GM18508 (cell line): ENCODE measurements around the gene EDAR.

Source experiments
- ATAC-seq: cut with Tn5 transposase; IDR thresholded peaks from one replicate; pipeline ENCODE4 v1.9.1; 2021; ENCODE audit warnings: moderate number of reproducible peaks; ENCODE audit not compliant: insufficient read depth, unreplicated experiment

EDAR gene

GRCh38 chr2:109005686-109006204 is 16.7 kb upstream of the EDAR start:
- ATAC-seq, result no peak

DNA sequence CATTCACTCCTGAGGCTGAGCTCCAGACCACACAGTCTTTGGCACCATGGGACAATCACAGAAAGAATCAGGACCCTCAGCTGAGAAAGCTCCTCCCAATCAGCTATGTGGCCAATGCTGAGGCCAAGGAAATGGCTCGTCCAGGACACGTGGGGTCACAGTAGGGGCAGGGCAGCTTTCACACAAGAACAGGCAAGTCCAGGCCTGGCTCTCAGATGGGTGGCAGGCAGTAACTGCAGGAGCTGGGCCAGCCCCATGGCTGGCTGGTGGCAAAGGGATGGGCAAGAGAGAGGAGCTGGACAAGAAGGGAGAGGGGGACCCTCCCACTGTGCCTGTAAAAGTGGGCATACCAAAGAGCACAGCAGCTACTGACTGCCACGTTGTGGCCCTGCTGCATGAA is 12.2 kb upstream of the EDAR start:
- no peak for ATAC-seq

DNA sequence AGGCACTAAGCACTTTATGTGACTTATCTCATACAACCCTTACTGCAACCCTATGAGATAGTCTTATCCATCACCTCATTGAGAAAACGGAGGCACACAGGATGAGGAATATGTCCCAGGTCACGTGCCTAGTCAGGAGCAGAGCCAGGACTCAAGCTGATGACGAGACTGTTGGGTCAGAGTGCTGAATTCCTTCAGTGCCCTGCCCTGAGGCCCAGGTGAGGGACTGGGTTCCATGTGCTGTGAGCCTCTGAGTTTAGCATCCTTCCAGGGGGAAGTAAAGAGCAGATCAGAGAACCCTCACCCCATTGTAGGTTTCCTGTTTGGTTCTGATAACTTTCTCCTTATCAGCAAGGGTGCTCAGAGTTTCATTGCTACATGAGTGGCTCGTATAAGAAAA is 11.7 kb upstream of the EDAR start:
- ATAC-seq, result no peak

GRCh38 chr2:108998911-108999310 is 9.9 kb upstream of the EDAR start:
- ATAC-seq, result no peak

GRCh38 chr2:108994178-108994577 is 5.2 kb upstream of the EDAR start:
- no peak for ATAC-seq

- ATAC-seq, result no peak
Measured at GRCh38 chr2:108993095-108993937, 4.3 kb upstream of the EDAR start.

DNA sequence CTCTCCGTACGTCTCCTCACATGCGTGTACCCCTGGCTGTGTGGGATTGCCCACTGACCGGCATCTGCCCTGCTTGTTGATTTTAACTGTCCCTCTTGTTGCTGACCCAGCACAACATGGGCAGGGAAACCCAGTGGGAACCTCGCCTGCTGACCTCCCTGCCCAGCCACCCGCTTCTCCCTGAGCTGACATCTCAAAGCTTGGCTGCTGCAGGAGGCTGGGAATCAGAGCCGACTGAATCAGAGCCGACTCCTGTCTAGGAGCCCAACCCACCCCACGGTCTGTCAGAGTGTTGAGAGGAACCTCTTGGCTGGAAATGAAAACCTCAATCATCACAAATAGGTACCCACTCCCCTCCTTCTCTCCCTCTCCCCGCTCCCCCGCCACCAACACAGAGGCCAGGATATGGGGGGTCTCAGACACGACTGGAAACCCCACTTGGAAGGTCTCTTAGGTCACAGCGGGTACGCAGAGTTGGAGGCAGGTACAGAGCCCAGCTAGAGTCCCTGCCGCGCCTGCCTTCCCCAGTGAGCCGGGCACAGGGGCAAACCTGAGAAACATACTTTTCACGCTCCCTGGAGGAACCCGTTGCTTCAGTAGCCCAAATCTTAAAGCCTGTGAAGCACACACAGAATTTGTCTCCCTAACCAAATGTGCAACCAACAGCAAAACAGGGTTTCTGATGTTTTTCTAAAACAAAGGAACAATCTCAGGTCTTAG is 784 bp downstream of the EDAR start:
- ATAC-seq, result no peak

DNA sequence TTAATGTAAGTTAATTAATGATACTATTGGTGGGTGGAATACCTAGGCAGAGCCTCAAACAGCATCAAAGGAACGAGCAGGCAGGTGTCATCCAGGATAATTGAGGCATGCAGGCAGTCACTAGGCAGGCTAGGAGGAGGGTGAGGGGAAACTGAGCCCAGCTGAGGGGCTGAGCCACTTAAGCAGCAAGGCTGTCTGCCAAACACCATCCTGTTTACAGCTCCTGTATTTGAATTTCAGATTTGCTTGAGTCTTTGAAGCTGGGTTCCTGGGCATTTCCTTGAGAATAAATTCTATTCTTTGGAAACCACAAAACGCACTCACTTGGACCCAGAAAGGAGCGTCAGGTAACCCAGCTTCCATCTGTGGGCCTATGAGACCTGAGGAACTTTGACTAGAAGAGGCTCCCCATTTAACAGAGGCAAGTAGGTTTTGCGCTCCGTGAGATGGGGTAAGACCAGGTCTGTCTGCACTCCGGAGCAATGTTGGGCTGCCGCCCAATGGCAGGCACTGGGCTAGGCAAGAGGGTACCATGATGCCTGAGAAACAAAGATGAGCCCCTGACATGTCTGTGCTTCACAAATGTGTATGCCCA is 2.0 kb downstream of the EDAR start:
- no peak for ATAC-seq

DNA sequence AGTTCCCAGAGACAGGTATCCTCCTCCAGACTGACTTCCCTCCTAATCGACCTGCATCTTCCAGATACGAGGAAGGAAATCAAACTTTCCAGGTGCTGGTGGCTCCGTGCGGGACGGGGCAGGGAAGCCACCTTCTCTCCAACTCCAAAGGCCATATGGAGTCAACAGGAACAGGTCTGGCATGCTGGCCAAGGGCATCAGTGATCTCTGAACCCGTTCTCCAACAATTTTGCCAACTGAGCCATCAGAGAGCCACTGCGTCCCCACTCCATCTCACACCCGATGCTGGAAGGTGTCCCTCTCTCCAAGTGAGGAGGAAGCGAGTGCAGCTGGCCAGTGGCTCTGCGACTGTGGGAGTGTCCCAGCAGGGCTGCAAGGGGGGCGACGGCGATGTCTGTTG is 5.4 kb downstream of the EDAR start:
- no peak for ATAC-seq

- ATAC-seq, result no peak
Measured at GRCh38 chr2:108983061-108983460, 6.0 kb downstream of the EDAR start.

- ATAC-seq, result no peak
Measured at GRCh38 chr2:108982259-108982679, 6.8 kb downstream of the EDAR start.

DNA sequence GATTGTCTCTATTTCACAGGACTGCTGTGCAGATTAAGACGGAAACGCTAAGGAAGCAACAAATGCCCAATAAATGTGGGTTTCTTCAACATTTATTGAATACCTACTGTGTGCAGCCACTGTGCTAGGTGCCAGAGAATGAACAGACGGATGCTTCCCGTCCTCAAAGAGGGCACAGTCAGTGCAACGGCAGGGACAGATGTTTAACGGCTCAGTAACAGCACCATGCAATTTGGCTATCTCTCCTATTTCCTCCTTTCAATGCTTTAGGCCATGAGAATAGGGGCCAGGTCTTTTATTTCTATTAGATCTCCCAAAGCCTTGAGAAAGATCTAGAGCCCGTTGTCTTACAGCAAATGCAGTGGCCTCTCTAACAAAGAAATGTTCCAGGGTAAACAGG is 7.2 kb downstream of the EDAR start:
- no peak for ATAC-seq

DNA sequence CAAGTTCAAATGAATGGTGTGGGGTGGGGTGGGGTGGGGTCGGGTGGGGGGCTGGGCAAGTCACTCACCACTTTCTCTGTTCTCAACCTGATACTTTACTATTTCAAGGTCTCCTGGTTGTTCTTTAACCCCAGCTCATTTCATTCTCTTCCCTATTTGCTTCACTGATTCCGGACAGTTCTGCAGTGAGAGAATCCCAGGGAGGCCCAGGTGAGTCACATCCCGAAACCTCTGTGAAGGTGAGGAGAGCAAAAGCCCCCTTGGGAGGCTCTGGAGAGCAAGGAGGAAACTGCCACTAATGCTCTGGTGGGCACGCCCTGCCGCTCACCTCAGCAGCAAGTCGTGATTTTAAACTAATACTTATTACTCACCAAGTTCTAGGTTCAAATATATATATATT is 8.9 kb downstream of the EDAR start:
- ATAC-seq, result no peak

DNA sequence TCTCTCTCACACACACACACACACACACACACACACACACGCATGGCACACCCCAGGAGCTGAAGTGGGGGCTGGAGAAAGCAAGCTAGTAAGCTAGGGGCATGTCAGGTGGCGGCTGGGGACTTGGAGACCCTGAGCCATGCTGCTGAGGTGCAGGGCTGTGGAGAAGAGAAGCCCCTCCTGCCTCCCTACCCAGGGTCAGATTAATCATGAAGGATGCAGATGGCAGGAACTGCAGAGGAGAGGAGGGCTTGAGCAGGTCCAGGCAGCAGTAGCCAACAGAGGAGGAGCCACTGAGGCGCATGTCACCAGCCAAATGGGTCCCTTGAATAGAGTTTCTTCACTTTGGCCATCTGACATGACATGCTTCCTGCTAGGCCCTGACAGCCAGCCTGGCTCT is 9.6 kb downstream of the EDAR start:
- ATAC-seq, result no peak

DNA sequence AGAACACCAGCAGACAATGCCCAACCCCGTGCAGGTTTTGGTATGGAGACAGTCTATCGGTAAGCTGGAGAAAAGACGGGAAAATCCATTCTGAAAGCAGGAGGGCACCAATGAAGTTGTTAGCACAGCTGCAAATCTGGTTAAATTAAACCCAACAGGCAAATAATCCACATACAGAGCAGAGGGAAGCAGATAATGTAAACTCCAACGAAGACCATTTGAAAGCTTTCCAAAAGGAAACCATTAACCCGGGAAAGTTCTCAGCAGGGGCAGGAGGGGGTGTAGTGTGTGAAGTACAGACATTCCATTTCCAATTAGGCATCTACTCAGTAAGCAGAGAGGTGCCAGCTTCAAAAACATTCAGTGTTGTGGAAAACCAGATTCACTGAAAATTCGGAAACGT is 10.3 kb downstream of the EDAR start:
- no peak for ATAC-seq

DNA sequence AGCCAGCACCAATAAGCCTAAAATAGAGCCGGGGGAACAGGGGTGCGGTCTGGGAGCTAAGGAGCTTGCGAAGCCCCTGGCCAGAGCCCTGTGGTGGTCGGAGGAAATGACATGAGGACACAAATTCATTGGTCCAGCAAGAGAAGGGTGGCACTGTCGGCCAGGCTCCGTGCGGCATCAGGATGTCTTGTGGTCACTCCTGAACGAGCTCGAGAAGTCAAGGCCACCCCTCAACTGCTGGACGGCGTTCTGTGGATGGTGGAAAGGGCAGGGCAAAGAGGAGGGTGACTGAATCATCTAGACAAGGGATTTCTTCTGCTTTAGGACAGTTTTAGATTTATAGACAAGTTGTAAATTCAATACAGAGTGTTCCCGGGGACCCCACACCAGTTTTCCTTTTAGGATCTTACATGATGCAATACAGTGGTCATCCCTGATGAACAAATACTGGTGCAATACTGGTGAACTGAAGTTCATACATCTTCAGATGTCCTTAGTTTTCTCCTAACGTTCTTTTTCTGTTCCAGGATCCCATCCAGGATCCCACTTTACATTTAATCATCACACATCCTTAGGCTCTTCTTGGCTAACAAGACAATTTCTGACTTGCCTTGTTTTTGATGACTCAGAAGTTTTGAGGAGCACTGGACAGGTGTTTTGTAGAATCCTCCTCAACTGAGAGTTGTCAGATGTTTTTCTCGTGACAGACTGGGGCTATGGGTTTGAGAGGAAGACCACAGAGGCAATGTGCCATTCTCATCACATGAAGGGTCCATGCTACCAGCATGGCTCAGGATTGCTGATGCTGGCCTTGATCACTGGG is 13.2 kb downstream of the EDAR start:
- ATAC-seq, result no peak

- no peak for ATAC-seq
Measured at GRCh38 chr2:108974674-108975073, 14.3 kb downstream of the EDAR start.

DNA sequence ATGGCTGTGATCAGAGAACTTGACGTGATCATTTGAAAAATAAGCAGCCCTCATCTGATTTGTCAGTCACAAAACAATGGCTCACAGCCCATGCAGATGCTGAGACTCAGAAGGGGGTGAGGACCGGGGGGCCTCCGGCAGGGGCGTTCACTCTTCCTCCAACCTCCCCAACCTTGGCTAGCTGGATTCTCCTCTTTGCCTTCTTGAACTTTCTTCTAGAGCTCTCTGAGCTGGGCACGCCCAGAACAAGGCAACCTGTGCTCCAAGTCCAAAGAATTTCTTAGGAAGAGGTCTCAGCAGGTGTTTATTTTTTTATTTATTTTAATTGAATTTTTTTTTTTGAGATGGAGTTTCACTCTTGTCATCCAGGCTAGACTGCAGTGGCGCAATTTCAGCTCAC is 16.4 kb downstream of the EDAR start:
- no peak for ATAC-seq

- ATAC-seq, result no peak
Measured at GRCh38 chr2:108971661-108972566, 17.1 kb downstream of the EDAR start.
